HG02610 (cell line): ENCODE measurements around the gene MARS1.
"Not testable (repeated sequence)": the region's sequence is repeated elsewhere in the genome, so short reads cannot be mapped to it uniquely, and the experiment has no call there.

Source experiments
- ATAC-seq: cut with Tn5 transposase; IDR thresholded peaks from one replicate; pipeline ENCODE4 v1.9.1; 2021; ENCODE audit warnings: mild to moderate bottlenecking, moderate library complexity; ENCODE audit not compliant: unreplicated experiment

Gene MARS1

GRCh38 chr12:57515408-57515933, 27.6 kb downstream of the MARS1 start:
- no peak for ATAC-seq

- no peak for ATAC-seq
Measured at GRCh38 chr12:57515934-57516541, 28.2 kb downstream of the MARS1 start.

GRCh38 chr12:57516617-57517153, 28.8 kb downstream of the MARS1 start:
- ATAC-seq, result no peak

- no peak for ATAC-seq
Measured at GRCh38 chr12:57517187-57517586, 29.3 kb downstream of the MARS1 start.

- ATAC-seq, result not testable (repeated sequence)
Measured at GRCh38 chr12:57517718-57518117, 29.9 kb downstream of the MARS1 start.

GRCh38 chr12:57518176-57518919, 30.5 kb downstream of the MARS1 start:
- no peak for ATAC-seq

- ATAC-seq, result no peak
Measured at GRCh38 chr12:57518920-57519795, 31.3 kb downstream of the MARS1 start.

GRCh38 chr12:57519796-57520052, 31.9 kb downstream of the MARS1 start:
- peak; percentile 0 for ATAC-seq

- ATAC-seq, result peak; percentile 68
Measured at GRCh38 chr12:57520053-57520818, 32.4 kb downstream of the MARS1 start, which contains the start of gene DDIT3. Gene DDIT3, minus strand, starts transcription at chr12:57520514. Its CDS starts 3,108 bp downstream, at chr12:57517406.

- no peak for ATAC-seq
Measured at GRCh38 chr12:57521525-57522010, 33.7 kb downstream of the MARS1 start.

- peak; percentile 28 for ATAC-seq
Measured at GRCh38 chr12:57522011-57522886, 34.4 kb downstream of the MARS1 start, which contains the start of gene MBD6. Gene MBD6, plus strand, starts transcription at chr12:57522824. Its CDS starts 1,480 bp downstream, at chr12:57524304.

- no peak for ATAC-seq
Measured at GRCh38 chr12:57522887-57523705, 35.2 kb downstream of the MARS1 start.

GRCh38 chr12:57523706-57524614, 36.1 kb downstream of the MARS1 start:
- no peak for ATAC-seq

GRCh38 chr12:57524814-57525614, 37.1 kb downstream of the MARS1 start:
- ATAC-seq, result no peak

GRCh38 chr12:57525615-57526383, 37.9 kb downstream of the MARS1 start:
- ATAC-seq, result no peak
